Endothelial cell (in vitro differentiated cells): Measurements from ENCODE around the gene USP48. TPM values are rescaled to one million over a fixed set of nuclear protein-coding genes. Genes with fewer than 3 reads are reported as not detected.

Source experiments
- DNase-seq: peaks from one replicate; pipeline ENCODE4 v3.0.0; 2021; ENCODE audit warnings: low spot score
- H3K27ac Mint-ChIP-seq: one replicate; pipeline ENCODE4 v1.8.0; 2021; ENCODE audit warnings: mixed read lengths, inconsistent platforms; ENCODE audit not compliant: unreplicated experiment
- H3K27me3 Mint-ChIP-seq: one replicate; pipeline ENCODE4 v1.8.0; 2021; ENCODE audit warnings: mild to moderate bottlenecking, moderate library complexity, mixed read lengths, inconsistent platforms; ENCODE audit not compliant: unreplicated experiment
- H3K36me3 Mint-ChIP-seq: one replicate; pipeline ENCODE4 v1.8.0; 2021; ENCODE audit warnings: mild to moderate bottlenecking, low read depth, mixed read lengths, inconsistent platforms; ENCODE audit not compliant: unreplicated experiment
- H3K4me1 Mint-ChIP-seq: one replicate; pipeline ENCODE4 v1.8.0; 2021; ENCODE audit warnings: mild to moderate bottlenecking, mixed read lengths, inconsistent platforms; ENCODE audit not compliant: unreplicated experiment
- H3K4me3 Mint-ChIP-seq: one replicate; pipeline ENCODE4 v1.8.0; 2021; ENCODE audit warnings: mild to moderate bottlenecking, mixed read lengths, inconsistent platforms; ENCODE audit not compliant: unreplicated experiment
- H3K9me3 Mint-ChIP-seq: one replicate; pipeline ENCODE4 v1.8.0; 2021; ENCODE audit warnings: mixed read lengths, inconsistent platforms; ENCODE audit not compliant: unreplicated experiment
- CTCF ChIP-seq: fragments of 200-600 bp; sonication (generic); IDR thresholded peaks from one replicate; pipeline ENCODE4 v1.5.0; 2021; ENCODE audit warnings: antibody characterized with exemption; ENCODE audit not compliant: unreplicated experiment
- total RNA-seq: library from RNA; stranded (reverse); fragmentation: NEBNext Ultra II Directional; extraction: Animal tissue kit (Norgen Biotek cat#: 25700); gene quantifications from one replicate; pipeline ENCODE4 v1.2.1, GENCODE V29; 2021; ENCODE audit not compliant: unreplicated experiment

Gene USP48
- total RNA-seq, 1 donor from 2014 or later = 57.9 TPM

GRCh38 chr1:21707891-21708290 lies 75.1 kb downstream of the USP48 start:
- Mint-ChIP-seq H3K4me3 (no peak overlapping the region), H3K27ac (no peak overlapping the region), H3K9me3 (no peaks in the 10 kb centered on the region), H3K27me3 (no peaks in the 10 kb centered on the region), H3K36me3 (peaks cover 4% of the 10 kb centered on the region), H3K4me1 (peaks cover 10% of the 10 kb centered on the region)
- TF ChIP-seq CTCF = no peak
- DNase-seq = no peak

- no peak for DNase-seq
- Mint-ChIP-seq H3K27me3 (no peaks in the 10 kb centered on the region), H3K27ac (no peak overlapping the region), H3K4me3 (no peak overlapping the region), H3K4me1 (peaks cover 10% of the 10 kb centered on the region), H3K9me3 (no peaks in the 10 kb centered on the region), H3K36me3 (peaks cover 8% of the 10 kb centered on the region)
- no peak for TF ChIP-seq CTCF
Observed at GRCh38 chr1:21707086-21707840, 75.7 kb downstream of the USP48 start.

- Mint-ChIP-seq H3K27ac (no peak overlapping the region), H3K4me1 (peaks cover 10% of the 10 kb centered on the region), H3K36me3 (peaks cover 13% of the 10 kb centered on the region), H3K27me3 (peaks cover 3% of the 10 kb centered on the region), H3K9me3 (no peaks in the 10 kb centered on the region), H3K4me3 (no peak overlapping the region)
- no peak for TF ChIP-seq CTCF
- DNase-seq = no peak
Observed at GRCh38 chr1:21706151-21706835, 76.7 kb downstream of the USP48 start.

DNA sequence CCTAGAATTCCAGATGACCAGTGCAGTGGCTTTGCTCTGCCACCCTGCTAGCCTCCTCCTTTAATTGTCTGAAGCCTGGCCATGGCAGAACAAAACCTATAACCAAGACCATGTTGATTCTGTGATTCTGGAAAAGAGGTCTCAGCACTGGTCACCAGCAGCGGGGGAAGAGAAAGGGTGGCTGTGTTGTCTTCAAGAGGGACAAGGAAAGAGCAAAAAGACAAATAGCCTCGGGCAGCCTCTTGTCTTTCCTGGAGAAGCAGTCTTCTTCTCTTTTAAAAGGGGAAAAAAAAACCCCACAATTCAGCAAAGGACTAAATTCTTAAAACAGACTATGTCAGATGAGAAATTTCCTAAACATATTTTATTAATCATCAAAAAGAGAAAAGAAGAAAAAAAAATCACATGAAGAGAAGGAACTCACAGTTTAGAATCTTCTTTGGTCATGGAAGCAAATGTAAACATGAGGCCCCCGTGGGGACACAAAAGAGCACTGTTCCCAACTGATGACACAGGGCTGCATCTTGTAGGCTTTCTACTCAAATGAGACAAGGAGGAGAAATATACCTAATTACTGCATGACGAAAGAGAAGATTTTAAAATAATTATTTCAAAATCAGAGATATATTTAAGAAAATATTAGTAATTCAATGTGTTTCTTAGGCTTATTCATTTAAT lies 77.5 kb downstream of the USP48 start:
- peaks cover 15% of the 10 kb centered on the region for H3K36me3 Mint-ChIP-seq
- TF ChIP-seq CTCF = no peak
- H3K27me3 Mint-ChIP-seq = peaks cover 3% of the 10 kb centered on the region
- H3K4me1 Mint-ChIP-seq = peaks cover 10% of the 10 kb centered on the region
- H3K9me3 Mint-ChIP-seq = no peaks in the 10 kb centered on the region
- H3K4me3 Mint-ChIP-seq = no peak overlapping the region
- H3K27ac Mint-ChIP-seq = no peak overlapping the region
- DNase-seq = no peak
